ENCODE measurements around the gene FARS2.

DNA sequence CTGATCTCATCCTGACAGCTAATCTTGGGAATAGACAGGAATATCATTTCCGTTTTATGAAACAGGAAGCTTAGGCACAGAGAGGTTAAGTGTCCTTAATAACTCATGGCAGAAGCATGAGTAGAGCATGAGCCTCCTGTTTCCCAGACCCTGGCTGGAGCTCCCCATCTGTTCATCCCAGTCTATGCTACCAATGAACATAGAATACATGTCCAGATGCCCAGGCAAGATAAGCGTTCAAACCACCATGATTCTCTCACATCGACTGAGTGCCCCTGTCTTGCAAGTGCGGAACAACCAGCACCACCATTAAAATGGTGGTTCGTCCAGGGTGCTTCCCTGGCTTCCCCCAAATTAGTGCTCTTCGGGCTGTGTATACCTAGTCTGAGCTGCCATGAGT, 217.1 kb downstream of the FARS2 start:
- TF ChIP-seq, protein P1, sequence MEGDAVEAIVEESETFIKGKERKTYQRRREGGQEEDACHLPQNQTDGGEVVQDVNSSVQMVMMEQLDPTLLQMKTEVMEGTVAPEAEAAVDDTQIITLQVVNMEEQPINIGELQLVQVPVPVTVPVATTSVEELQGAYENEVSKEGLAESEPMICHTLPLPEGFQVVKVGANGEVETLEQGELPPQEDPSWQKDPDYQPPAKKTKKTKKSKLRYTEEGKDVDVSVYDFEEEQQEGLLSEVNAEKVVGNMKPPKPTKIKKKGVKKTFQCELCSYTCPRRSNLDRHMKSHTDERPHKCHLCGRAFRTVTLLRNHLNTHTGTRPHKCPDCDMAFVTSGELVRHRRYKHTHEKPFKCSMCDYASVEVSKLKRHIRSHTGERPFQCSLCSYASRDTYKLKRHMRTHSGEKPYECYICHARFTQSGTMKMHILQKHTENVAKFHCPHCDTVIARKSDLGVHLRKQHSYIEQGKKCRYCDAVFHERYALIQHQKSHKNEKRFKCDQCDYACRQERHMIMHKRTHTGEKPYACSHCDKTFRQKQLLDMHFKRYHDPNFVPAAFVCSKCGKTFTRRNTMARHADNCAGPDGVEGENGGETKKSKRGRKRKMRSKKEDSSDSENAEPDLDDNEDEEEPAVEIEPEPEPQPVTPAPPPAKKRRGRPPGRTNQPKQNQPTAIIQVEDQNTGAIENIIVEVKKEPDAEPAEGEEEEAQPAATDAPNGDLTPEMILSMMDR (IDR thresholded peaks at IDR 0.05): no peak
- TF ChIP-seq POLR2AphosphoS5 (IDR thresholded peaks at IDR 0.05): no peak
